ENCODE results near the gene IZUMO4. TPM values are rescaled to one million over a fixed set of nuclear protein-coding genes. Genes with fewer than 3 reads are reported as not detected.

IZUMO4 gene
- total RNA-seq, 1 experiment from 2014 or later, result 1.5 TPM

DNA sequence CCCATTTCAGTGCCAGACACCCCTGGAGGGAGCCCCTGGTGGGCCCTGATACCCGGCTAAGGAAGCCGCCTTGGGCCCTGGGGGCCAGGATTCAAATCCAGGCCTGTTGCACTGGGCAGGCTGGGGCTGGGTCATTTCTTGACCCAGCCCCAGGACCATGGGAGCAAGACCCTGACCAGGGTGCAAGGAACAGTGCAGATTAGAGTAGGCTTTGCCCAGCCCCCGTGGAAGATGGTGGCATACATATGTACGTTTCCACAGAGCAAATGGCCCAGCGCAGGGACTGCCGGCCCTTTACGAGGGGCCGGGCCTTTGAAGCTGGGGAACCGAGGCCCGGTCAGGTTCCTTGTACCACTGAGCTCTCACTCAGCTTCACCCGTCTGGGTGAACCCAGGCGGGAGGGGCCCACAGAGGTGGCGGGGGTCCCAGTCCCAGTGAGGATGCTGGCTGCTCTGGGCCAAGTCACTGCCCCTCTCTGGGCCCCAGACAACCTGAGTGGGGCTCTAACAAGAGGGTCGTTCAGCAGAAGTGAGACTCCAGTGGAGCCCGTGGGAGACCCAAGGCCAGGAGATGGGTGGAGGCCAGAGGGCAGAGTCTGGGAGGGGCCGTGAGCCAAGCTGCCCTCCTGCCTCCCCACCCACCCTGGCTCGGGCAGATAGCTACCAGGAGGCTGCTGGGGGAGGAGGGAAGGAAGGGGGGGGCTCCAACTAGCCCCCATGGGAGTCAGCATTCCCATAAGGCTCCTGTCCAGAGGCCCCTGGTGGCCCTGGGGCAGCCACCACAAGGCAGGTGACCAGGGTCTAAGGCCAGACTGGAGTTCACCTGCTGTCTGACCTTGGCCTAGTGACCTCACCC lies 48.4 kb upstream of the IZUMO4 start:
- no peaks in the 10 kb centered on the region for H3F3A ChIP-seq (ENCODE audit: insufficient read depth, low read depth)
- no TSS peak for BruUV-seq (replicated peaks)
- peaks cover 53% of the 10 kb centered on the region for H4K20me1 ChIP-seq (ENCODE audit: insufficient read depth)
- ChIA-PET CTCF (no interaction called here), POLR2A (ENCODE audit: unreplicated experiment) (no interaction called here)
- no peak overlapping the region for H2AFZ ChIP-seq
- no peak overlapping the region for H3K27ac ChIP-seq
- no peaks in the 10 kb centered on the region for H3K27me3 ChIP-seq (ENCODE audit: insufficient read depth, low read depth)
- DNase-seq, result no peak
- no peaks in the 10 kb centered on the region for H3K36me3 ChIP-seq (ENCODE audit: low read depth)
- intact Hi-C loops (cut with micrococcal nuclease; ENCODE audit: unreplicated experiment), result no loop called here
- peak overlapping the region; percentile 79 for H3K4me2 ChIP-seq
- H3K79me2 ChIP-seq (ENCODE audit: low read depth), result peaks cover 46% of the 10 kb centered on the region
- H3K9me3 ChIP-seq (ENCODE audit: insufficient read depth, low read depth), result no peaks in the 10 kb centered on the region
- H3K4me1 ChIP-seq (replicated peaks; ENCODE audit: insufficient read depth), result peaks cover 9% of the 10 kb centered on the region; the same call in 1 of the 2 replicates
- TF ChIP-seq, protein P1, sequence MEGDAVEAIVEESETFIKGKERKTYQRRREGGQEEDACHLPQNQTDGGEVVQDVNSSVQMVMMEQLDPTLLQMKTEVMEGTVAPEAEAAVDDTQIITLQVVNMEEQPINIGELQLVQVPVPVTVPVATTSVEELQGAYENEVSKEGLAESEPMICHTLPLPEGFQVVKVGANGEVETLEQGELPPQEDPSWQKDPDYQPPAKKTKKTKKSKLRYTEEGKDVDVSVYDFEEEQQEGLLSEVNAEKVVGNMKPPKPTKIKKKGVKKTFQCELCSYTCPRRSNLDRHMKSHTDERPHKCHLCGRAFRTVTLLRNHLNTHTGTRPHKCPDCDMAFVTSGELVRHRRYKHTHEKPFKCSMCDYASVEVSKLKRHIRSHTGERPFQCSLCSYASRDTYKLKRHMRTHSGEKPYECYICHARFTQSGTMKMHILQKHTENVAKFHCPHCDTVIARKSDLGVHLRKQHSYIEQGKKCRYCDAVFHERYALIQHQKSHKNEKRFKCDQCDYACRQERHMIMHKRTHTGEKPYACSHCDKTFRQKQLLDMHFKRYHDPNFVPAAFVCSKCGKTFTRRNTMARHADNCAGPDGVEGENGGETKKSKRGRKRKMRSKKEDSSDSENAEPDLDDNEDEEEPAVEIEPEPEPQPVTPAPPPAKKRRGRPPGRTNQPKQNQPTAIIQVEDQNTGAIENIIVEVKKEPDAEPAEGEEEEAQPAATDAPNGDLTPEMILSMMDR (conservative IDR thresholded peaks at IDR 0.05), result no peak
- no peak for TF ChIP-seq EZH2 (IDR thresholded peaks at IDR 0.05; ENCODE audit: low read depth)
- no peak overlapping the region; the same call in 1 of the 2 replicates for H3K4me3 ChIP-seq
- no peaks in the 10 kb centered on the region for H3K9me2 ChIP-seq (ENCODE audit: insufficient read depth)

GRCh38 chr19:2048959-2049740 lies 47.6 kb upstream of the IZUMO4 start:
- no peaks in the 10 kb centered on the region for H3K27me3 ChIP-seq (ENCODE audit: insufficient read depth, low read depth)
- no TSS peak for BruUV-seq (replicated peaks)
- intact Hi-C loops (cut with micrococcal nuclease; ENCODE audit: unreplicated experiment), result no loop called here
- peak overlapping the region; percentile 87 for H3K4me3 ChIP-seq
- H3K9me2 ChIP-seq (ENCODE audit: insufficient read depth), result no peaks in the 10 kb centered on the region
- H3K79me2 ChIP-seq (ENCODE audit: low read depth), result peaks cover 46% of the 10 kb centered on the region
- DNase-seq, result no peak
- no peaks in the 10 kb centered on the region for H3K9me3 ChIP-seq (ENCODE audit: insufficient read depth, low read depth)
- peaks cover 9% of the 10 kb centered on the region; the same call in 1 of the 2 replicates for H3K4me1 ChIP-seq (replicated peaks; ENCODE audit: insufficient read depth)
- peaks cover 51% of the 10 kb centered on the region for H4K20me1 ChIP-seq (ENCODE audit: insufficient read depth)
- no peak overlapping the region for H2AFZ ChIP-seq
- no peaks in the 10 kb centered on the region for H3K36me3 ChIP-seq (ENCODE audit: low read depth)
- TF ChIP-seq EZH2 (IDR thresholded peaks at IDR 0.05; ENCODE audit: low read depth), result no peak
- TF ChIP-seq, protein P1 (conservative IDR thresholded peaks at IDR 0.05), result no peak
- H3F3A ChIP-seq (ENCODE audit: insufficient read depth, low read depth), result no peaks in the 10 kb centered on the region
- CTCF ChIA-PET, result no interaction called here
- POLR2A ChIA-PET (ENCODE audit: unreplicated experiment), result no interaction called here
- H3K4me2 ChIP-seq, result peak overlapping the region; percentile 79
- H3K27ac ChIP-seq, result 0 out of 2 replicates have a peak overlapping the region, but pooled peaks have one; percentile 24

GRCh38 chr19:2049741-2050348 lies 46.9 kb upstream of the IZUMO4 start:
- no peaks in the 10 kb centered on the region for H3K36me3 ChIP-seq (ENCODE audit: low read depth)
- no peaks in the 10 kb centered on the region for H3K27me3 ChIP-seq (ENCODE audit: insufficient read depth, low read depth)
- no peak overlapping the region for H2AFZ ChIP-seq
- intact Hi-C loops (cut with micrococcal nuclease; ENCODE audit: unreplicated experiment), result loop anchor here (2.0 kb wide), 1 partner anchor 21 kb away; no protein-coding TSS in a partner anchor
- POLR2A ChIA-PET (ENCODE audit: unreplicated experiment), result interaction anchor here (0.9 kb wide), 1 partner anchor 483 kb away, joined by 14 read pairs; no protein-coding TSS in a partner anchor
- peaks cover 44% of the 10 kb centered on the region for H4K20me1 ChIP-seq (ENCODE audit: insufficient read depth)
- H3F3A ChIP-seq (ENCODE audit: insufficient read depth, low read depth), result no peaks in the 10 kb centered on the region
- peak overlapping the region; percentile 79 for H3K4me2 ChIP-seq
- peak overlapping the region; percentile 87 for H3K4me3 ChIP-seq
- TF ChIP-seq, protein P1 (conservative IDR thresholded peaks at IDR 0.05), result no peak
- TF ChIP-seq EZH2 (IDR thresholded peaks at IDR 0.05; ENCODE audit: low read depth), result no peak
- BruUV-seq (replicated peaks), result TSS peak; percentile 51
- H3K9me2 ChIP-seq (ENCODE audit: insufficient read depth), result no peaks in the 10 kb centered on the region
- CTCF ChIA-PET, result no interaction called here
- peak overlapping the region; percentile 55 for H3K27ac ChIP-seq
- peaks cover 46% of the 10 kb centered on the region for H3K79me2 ChIP-seq (ENCODE audit: low read depth)
- H3K9me3 ChIP-seq (ENCODE audit: insufficient read depth, low read depth), result no peaks in the 10 kb centered on the region
- DNase-seq, result peak; percentile 73 to 80
- H3K4me1 ChIP-seq (replicated peaks; ENCODE audit: insufficient read depth), result peaks cover 13% of the 10 kb centered on the region; the same call in 1 of the 2 replicates

Data from PC-9 (cell line).